ENCODE results near the gene FAM9C.

FAM9C gene

GRCh38 chrX:12999422-12999821, 45.0 kb downstream of the FAM9C start:
- TF ChIP-seq CTCF (IDR thresholded peaks at IDR 0.05; ENCODE audit: low read depth, low read length, missing control alignments) = no peak
- in situ Hi-C loops (cut with HindIII; ENCODE audit: low sequenced_read_pairs) = loop anchor here (5.0 kb wide), 1 partner anchor 88 kb away; no protein-coding TSS in a partner anchor
- no peak overlapping the region for H3K4me3 ChIP-seq (ENCODE audit: low read depth, low read length)
- no peak for DNase-seq (ENCODE audit: low read depth)

GRCh38 chrX:12997906-12998687, 46.3 kb downstream of the FAM9C start:
- TF ChIP-seq CTCF (IDR thresholded peaks at IDR 0.05; ENCODE audit: low read depth, low read length, missing control alignments) = no peak
- in situ Hi-C loops (cut with HindIII; ENCODE audit: low sequenced_read_pairs) = loop anchor here (5.0 kb wide), 1 partner anchor 89 kb away; no protein-coding TSS in a partner anchor
- DNase-seq (ENCODE audit: low read depth) = no peak
- no peak overlapping the region for H3K4me3 ChIP-seq (ENCODE audit: low read depth, low read length)

- no peak overlapping the region for H3K4me3 ChIP-seq (ENCODE audit: low read depth, low read length)
- DNase-seq (ENCODE audit: low read depth) = no peak
- no peak for TF ChIP-seq CTCF (IDR thresholded peaks at IDR 0.05; ENCODE audit: low read depth, low read length, missing control alignments)
- in situ Hi-C loops (cut with HindIII; ENCODE audit: low sequenced_read_pairs) = loop anchor here (5.0 kb wide), 1 partner anchor 90 kb away; no protein-coding TSS in a partner anchor
Observed at GRCh38 chrX:12996934-12997435, 47.4 kb downstream of the FAM9C start.

- H3K4me3 ChIP-seq (ENCODE audit: low read depth, low read length) = no peak overlapping the region
- no peak for TF ChIP-seq CTCF (IDR thresholded peaks at IDR 0.05; ENCODE audit: low read depth, low read length, missing control alignments)
- no peak for DNase-seq (ENCODE audit: low read depth)
- in situ Hi-C loops (cut with HindIII; ENCODE audit: low sequenced_read_pairs) = no loop called here
Observed at GRCh38 chrX:12994321-12994720, 50.1 kb downstream of the FAM9C start.

GRCh38 chrX:12993826-12994225, 50.6 kb downstream of the FAM9C start:
- DNase-seq (ENCODE audit: low read depth) = no peak
- TF ChIP-seq CTCF (IDR thresholded peaks at IDR 0.05; ENCODE audit: low read depth, low read length, missing control alignments) = no peak
- in situ Hi-C loops (cut with HindIII; ENCODE audit: low sequenced_read_pairs) = no loop called here
- no peak overlapping the region for H3K4me3 ChIP-seq (ENCODE audit: low read depth, low read length)

GRCh38 chrX:12992544-12993118, 51.8 kb downstream of the FAM9C start:
- DNase-seq (ENCODE audit: low read depth) = no peak
- TF ChIP-seq CTCF (IDR thresholded peaks at IDR 0.05; ENCODE audit: low read depth, low read length, missing control alignments) = no peak
- no peak overlapping the region for H3K4me3 ChIP-seq (ENCODE audit: low read depth, low read length)
- in situ Hi-C loops (cut with HindIII; ENCODE audit: low sequenced_read_pairs) = no loop called here

Measured in astrocyte of the cerebellum (primary cell).